Colonic mucosa (tissue), 4 donors: Measurements from ENCODE around the gene BAZ2B. TPM values are rescaled to one million over a fixed set of nuclear protein-coding genes. Genes with fewer than 3 reads are reported as not detected.

Experiments
- DNase-seq: peaks from one replicate; pipeline ENCODE4 v3.0.0-alpha.2; 2020
- H3K27ac ChIP-seq: fragments of 200-600 bp; one replicate; pipeline ENCODE4 v1.8.0; 2021
- H3K27me3 ChIP-seq: fragments of 200-600 bp; one replicate; pipeline ENCODE4 v1.8.0; 2021
- H3K36me3 ChIP-seq: fragments of 200-600 bp; one replicate; pipeline ENCODE4 v1.8.0; 2021
- H3K4me1 ChIP-seq: fragments of 200-600 bp; one replicate; pipeline ENCODE4 v1.8.0; 2021; ENCODE audit warnings: mild to moderate bottlenecking
- H3K4me3 ChIP-seq: fragments of 200-600 bp; one replicate; pipeline ENCODE4 v1.8.0; 2021
- H3K9ac ChIP-seq, 2 donors: one replicate each; pipeline ENCODE4 v1.7.0; 2013; ENCODE audit warnings: control low read depth in 2 of 2, low read depth in 2 of 2, low read length in 2 of 2
- H3K9me3 ChIP-seq: fragments of 200-600 bp; one replicate; pipeline ENCODE4 v1.8.0; 2021
- intact Hi-C: fragments of 100-400 bp; cut with DNase I; formaldehyde crosslinking; loops from one replicate; pipeline ENCODE4 v1.14.1; 2022
- total RNA-seq, 2 donors: library from RNA; stranded (reverse); fragmentation: NEBNext Ultra II Directional in 1 of 2; extraction: Animal tissue kit (Norgen Biotek cat#: 25700) in 1 of 2; gene quantifications; one replicate each; pipeline ENCODE4 v1.2.1, GENCODE V29; 2021
- TF ChIP-seq, protein P1 (sequence below): fragments of 200-600 bp; IDR thresholded peaks from one replicate; pipeline ENCODE4 v1.8.0; 2022; ENCODE audit warnings: antibody characterized with exemption, mild to moderate bottlenecking
- donor health status: healthy.
- donor health status: DM: no; HTN: no; CAD: no.
- donor health status: DM: no; HTN: no; CAD: no.

Gene BAZ2B
- total RNA-seq, 2 donors from 2014 or later = 36.7 to 60.9 TPM

- intact Hi-C loops = no loop called here
- no peak for DNase-seq
- peaks cover 5% of the 10 kb centered on the region for H3K36me3 ChIP-seq
- H3K4me3 ChIP-seq = no peak overlapping the region
- H3K9me3 ChIP-seq = no peaks in the 10 kb centered on the region
- H3K27ac ChIP-seq = no peak overlapping the region
- H3K9ac ChIP-seq = no peak overlapping the region
- H3K27me3 ChIP-seq = no peaks in the 10 kb centered on the region
- TF ChIP-seq, protein P1, sequence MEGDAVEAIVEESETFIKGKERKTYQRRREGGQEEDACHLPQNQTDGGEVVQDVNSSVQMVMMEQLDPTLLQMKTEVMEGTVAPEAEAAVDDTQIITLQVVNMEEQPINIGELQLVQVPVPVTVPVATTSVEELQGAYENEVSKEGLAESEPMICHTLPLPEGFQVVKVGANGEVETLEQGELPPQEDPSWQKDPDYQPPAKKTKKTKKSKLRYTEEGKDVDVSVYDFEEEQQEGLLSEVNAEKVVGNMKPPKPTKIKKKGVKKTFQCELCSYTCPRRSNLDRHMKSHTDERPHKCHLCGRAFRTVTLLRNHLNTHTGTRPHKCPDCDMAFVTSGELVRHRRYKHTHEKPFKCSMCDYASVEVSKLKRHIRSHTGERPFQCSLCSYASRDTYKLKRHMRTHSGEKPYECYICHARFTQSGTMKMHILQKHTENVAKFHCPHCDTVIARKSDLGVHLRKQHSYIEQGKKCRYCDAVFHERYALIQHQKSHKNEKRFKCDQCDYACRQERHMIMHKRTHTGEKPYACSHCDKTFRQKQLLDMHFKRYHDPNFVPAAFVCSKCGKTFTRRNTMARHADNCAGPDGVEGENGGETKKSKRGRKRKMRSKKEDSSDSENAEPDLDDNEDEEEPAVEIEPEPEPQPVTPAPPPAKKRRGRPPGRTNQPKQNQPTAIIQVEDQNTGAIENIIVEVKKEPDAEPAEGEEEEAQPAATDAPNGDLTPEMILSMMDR = no peak
- H3K4me1 ChIP-seq = no peaks in the 10 kb centered on the region
These were observed 289.6 kb downstream of the BAZ2B start for GRCh38 chr2:159326569-159327255.

DNA sequence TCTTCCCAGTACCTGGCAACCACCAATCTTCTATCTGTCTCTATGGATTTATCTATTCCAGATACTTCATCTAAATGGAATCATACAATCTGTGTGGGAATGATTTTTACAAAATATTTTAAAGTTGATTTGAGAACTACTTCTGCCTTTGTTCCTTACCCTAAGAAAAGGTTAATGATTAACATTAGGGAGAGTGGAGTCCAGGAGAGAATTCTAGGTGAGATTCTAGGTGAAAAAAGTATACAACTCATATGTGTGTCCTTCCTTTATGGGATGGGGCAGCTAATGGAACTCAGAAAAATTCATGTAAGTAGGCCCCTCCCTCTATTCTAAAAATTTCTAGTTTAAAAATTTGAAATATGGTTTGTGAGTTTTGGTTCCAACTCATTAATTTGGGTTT is 293.9 kb downstream of the BAZ2B start:
- H3K27ac ChIP-seq = no peak overlapping the region
- H3K4me1 ChIP-seq = no peaks in the 10 kb centered on the region
- no peak for DNase-seq
- H3K27me3 ChIP-seq = no peaks in the 10 kb centered on the region
- H3K9ac ChIP-seq = no peak overlapping the region
- no peaks in the 10 kb centered on the region for H3K9me3 ChIP-seq
- H3K36me3 ChIP-seq = no peaks in the 10 kb centered on the region
- intact Hi-C loops = no loop called here
- no peak overlapping the region for H3K4me3 ChIP-seq
- TF ChIP-seq, protein P1 = no peak

DNA sequence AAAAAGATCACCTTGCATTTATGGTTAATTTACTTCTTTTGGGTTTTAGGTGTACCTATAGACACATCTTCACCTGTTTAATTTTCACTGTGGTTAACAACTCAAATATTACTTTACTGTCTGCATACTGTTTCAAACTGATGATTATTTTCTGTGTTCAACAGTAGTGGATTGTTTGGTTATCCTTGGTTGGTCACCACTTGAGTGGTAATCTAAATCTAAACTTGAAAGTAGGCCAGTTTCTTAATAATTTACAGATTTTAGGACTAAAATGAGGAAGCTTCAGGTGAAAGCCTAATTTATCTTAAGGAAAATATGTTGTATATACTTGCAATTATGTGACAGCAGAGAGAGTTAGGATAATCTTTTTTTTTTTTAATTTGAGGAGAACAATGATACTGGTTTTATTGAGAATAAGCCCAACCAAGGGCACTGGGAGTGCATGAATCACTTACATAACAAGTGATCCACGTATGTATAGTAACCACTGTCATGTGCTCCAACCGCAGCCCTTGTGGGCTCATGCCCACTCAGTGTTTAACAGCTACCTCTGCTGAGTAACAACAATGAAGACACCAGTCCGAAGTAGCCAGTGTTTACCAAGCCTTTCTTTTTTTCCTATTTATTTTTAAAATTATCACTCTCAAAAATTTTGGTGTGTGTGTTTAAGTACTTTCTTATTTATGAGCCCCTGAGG is 298.8 kb downstream of the BAZ2B start:
- TF ChIP-seq, protein P1 = no peak
- Histone ChIP-seq H3K36me3 (no peaks in the 10 kb centered on the region), H3K4me1 (no peaks in the 10 kb centered on the region), H3K4me3 (no peak overlapping the region), H3K9ac (no peak overlapping the region), H3K9me3 (no peaks in the 10 kb centered on the region), H3K27ac (no peak overlapping the region), H3K27me3 (no peaks in the 10 kb centered on the region)
- DNase-seq = no peak
- intact Hi-C loops = loop anchor here (10.0 kb wide), 1 partner anchor 57 kb away; no protein-coding TSS in a partner anchor

DNA sequence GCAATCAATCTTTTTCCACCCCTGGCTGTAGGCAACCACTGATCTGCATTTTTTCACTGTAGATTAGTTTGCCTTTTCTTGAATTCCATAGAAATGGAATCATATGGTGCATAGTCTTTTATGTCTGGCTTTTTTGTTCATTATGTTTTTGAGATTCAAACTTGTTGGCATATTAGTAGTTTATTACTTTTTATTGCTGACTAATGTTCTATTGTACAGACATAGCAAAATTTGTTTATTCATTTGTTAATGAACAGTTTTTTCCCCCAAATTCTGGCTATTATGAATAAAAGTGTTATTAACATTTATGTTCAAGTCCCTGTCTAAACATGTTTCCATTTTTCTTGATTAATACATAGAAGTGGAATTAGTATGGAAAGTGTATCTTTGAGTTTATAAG is 308.4 kb downstream of the BAZ2B start:
- no peak for DNase-seq
- Histone ChIP-seq H3K27me3 (no peaks in the 10 kb centered on the region), H3K9me3 (no peaks in the 10 kb centered on the region)

DNA sequence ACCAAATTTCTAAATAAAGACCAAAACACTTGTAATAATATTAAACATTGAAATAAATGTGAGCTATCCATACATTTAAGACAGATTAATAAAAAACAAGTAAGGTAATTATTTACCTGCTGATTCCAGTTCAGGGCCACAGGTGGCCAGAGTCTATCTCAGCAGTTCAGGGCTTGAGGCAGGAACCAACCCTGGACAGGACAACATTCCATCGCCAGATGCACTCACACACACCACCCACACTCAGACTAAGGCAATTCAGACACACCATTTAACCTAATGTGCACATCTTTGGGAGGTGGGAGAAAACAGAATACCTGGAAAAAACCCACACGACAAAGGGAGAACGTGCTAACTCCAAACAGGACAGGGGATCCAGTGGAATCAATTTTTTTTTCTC is 315.8 kb downstream of the BAZ2B start:
- intact Hi-C loops = no loop called here
- Histone ChIP-seq H3K4me1 (no peaks in the 10 kb centered on the region), H3K4me3 (no peak overlapping the region), H3K9ac (no peak overlapping the region), H3K27ac (no peak overlapping the region), H3K27me3 (no peaks in the 10 kb centered on the region), H3K9me3 (no peaks in the 10 kb centered on the region), H3K36me3 (no peaks in the 10 kb centered on the region)
- TF ChIP-seq, protein P1 = no peak
- no peak for DNase-seq

More for the DNA sequence above, 308.4 kb downstream of the BAZ2B start:
- Histone ChIP-seq H3K4me1 (no peaks in the 10 kb centered on the region), H3K27ac (no peak overlapping the region), H3K4me3 (no peak overlapping the region), H3K9ac (no peak overlapping the region), H3K36me3 (no peaks in the 10 kb centered on the region)
- intact Hi-C loops = no loop called here
- TF ChIP-seq, protein P1 = no peak
